Kidney epithelial cell (primary cell): Measurements from ENCODE around the gene PLXNB2. TPM values are rescaled to one million over a fixed set of nuclear protein-coding genes. Genes with fewer than 3 reads are reported as not detected.
A peak's percentile ranks its signal among the peaks of the same experiment; 100 is the strongest.

Experiments
- DNase-seq: peaks from one replicate; pipeline ENCODE4 v3.0.0-alpha.2; 2010; ENCODE audit warnings: low read depth
- H3K27me3 ChIP-seq: 2 replicates; pipeline ENCODE4 v1.6.0; 2011; ENCODE audit warnings: low read length; ENCODE audit not compliant: control insufficient read depth, insufficient read depth
- H3K36me3 ChIP-seq: 2 replicates; pipeline ENCODE4 v1.5.1; 2011; ENCODE audit warnings: low read length; ENCODE audit not compliant: control insufficient read depth, insufficient read depth
- H3K4me3 ChIP-seq: 2 replicates; pipeline ENCODE4 v1.5.1; 2011; ENCODE audit warnings: low read depth, mild to moderate bottlenecking, control low read depth, low read length
- CTCF ChIP-seq: IDR thresholded peaks from 2 replicates; pipeline ENCODE4 v1.5.1; 2011; ENCODE audit warnings: mild to moderate bottlenecking, moderate library complexity, low read length, control low read depth, inconsistent platforms; ENCODE audit not compliant: insufficient read depth, poor library complexity, severe bottlenecking
- total RNA-seq: library from RNA; depleted of rRNA; stranded (reverse); fragments of >200 nt; gene quantifications from 2 replicates; pipeline ENCODE4 v1.2.3, GENCODE V29; 2015

Gene PLXNB2
- total RNA-seq, 1 donor from 2014 or later = 251 TPM

GRCh38 chr22:50302564-50302963 lies 4.9 kb downstream of the PLXNB2 start:
- TF ChIP-seq CTCF = no peak
- no peak for DNase-seq
- H3K36me3 ChIP-seq = peaks cover 1% of the 10 kb centered on the region
- H3K27me3 ChIP-seq = no peaks in the 10 kb centered on the region
- no peak overlapping the region for H3K4me3 ChIP-seq

GRCh38 chr22:50302041-50302541 lies 5.4 kb downstream of the PLXNB2 start:
- DNase-seq = no peak
- peaks cover 1% of the 10 kb centered on the region for H3K36me3 ChIP-seq
- no peaks in the 10 kb centered on the region for H3K27me3 ChIP-seq
- no peak overlapping the region for H3K4me3 ChIP-seq
- TF ChIP-seq CTCF = no peak

- no peak overlapping the region for H3K4me3 ChIP-seq
- peaks cover 1% of the 10 kb centered on the region for H3K36me3 ChIP-seq
- no peak for TF ChIP-seq CTCF
Measured at GRCh38 chr22:50301581-50301991, 5.9 kb downstream of the PLXNB2 start.

GRCh38 chr22:50300620-50301257 lies 6.7 kb downstream of the PLXNB2 start:
- peaks cover 1% of the 10 kb centered on the region for H3K36me3 ChIP-seq
- TF ChIP-seq CTCF = no peak
- H3K4me3 ChIP-seq = no peak overlapping the region
- no peaks in the 10 kb centered on the region for H3K27me3 ChIP-seq
- DNase-seq = no peak

More at GRCh38 chr22:50301581-50301991, 5.9 kb downstream of the PLXNB2 start:
- no peaks in the 10 kb centered on the region for H3K27me3 ChIP-seq
- DNase-seq = no peak

GRCh38 chr22:50299785-50300619 lies 7.4 kb downstream of the PLXNB2 start:
- Histone ChIP-seq H3K36me3 (peaks cover 1% of the 10 kb centered on the region), H3K27me3 (no peaks in the 10 kb centered on the region), H3K4me3 (peak overlapping the region; percentile 21)
- DNase-seq = no peak
- TF ChIP-seq CTCF = no peak
